GM18517 (cell line): Measurements from ENCODE around the gene PRKCA.
"Not testable (repeated sequence)": the region's sequence is repeated elsewhere in the genome, so short reads cannot be mapped to it uniquely, and the experiment has no call there.

Source experiments
- ATAC-seq: cut with Tn5 transposase; IDR thresholded peaks from one replicate; pipeline ENCODE4 v1.9.1; 2021; ENCODE audit warnings: mild to moderate bottlenecking, moderate library complexity; ENCODE audit not compliant: unreplicated experiment

PRKCA gene

GRCh38 chr17:66725438-66725837, 423.0 kb downstream of the PRKCA start:
- ATAC-seq = not testable (repeated sequence)

GRCh38 chr17:66725956-66726355, 423.5 kb downstream of the PRKCA start:
- no peak for ATAC-seq

- ATAC-seq = no peak
Observed at GRCh38 chr17:66726371-66726770, 424.0 kb downstream of the PRKCA start.

- ATAC-seq = no peak
Observed at GRCh38 chr17:66726846-66727245, 424.4 kb downstream of the PRKCA start.

- no peak for ATAC-seq
Observed at GRCh38 chr17:66727634-66728570, 425.5 kb downstream of the PRKCA start.

GRCh38 chr17:66730461-66730923, 428.1 kb downstream of the PRKCA start:
- no peak for ATAC-seq

GRCh38 chr17:66733759-66734158, 431.3 kb downstream of the PRKCA start:
- no peak for ATAC-seq

GRCh38 chr17:66734186-66734943, 432.0 kb downstream of the PRKCA start:
- ATAC-seq = no peak

GRCh38 chr17:66737524-66737923, 435.1 kb downstream of the PRKCA start:
- no peak for ATAC-seq

GRCh38 chr17:66738301-66738700, 435.9 kb downstream of the PRKCA start:
- no peak for ATAC-seq

- ATAC-seq = no peak
Observed at GRCh38 chr17:66739553-66739952, 437.1 kb downstream of the PRKCA start.

- ATAC-seq = no peak
Observed at GRCh38 chr17:66740226-66740625, 437.8 kb downstream of the PRKCA start.

GRCh38 chr17:66743511-66743910, 441.1 kb downstream of the PRKCA start:
- ATAC-seq = no peak

GRCh38 chr17:66746736-66747135, 444.3 kb downstream of the PRKCA start:
- ATAC-seq = no peak

- ATAC-seq = no peak
Observed at GRCh38 chr17:66747578-66748275, 445.3 kb downstream of the PRKCA start.

GRCh38 chr17:66748578-66748977, 446.2 kb downstream of the PRKCA start:
- no peak for ATAC-seq

- ATAC-seq = no peak
Observed at GRCh38 chr17:66749217-66749832, 446.9 kb downstream of the PRKCA start.

- no peak for ATAC-seq
Observed at GRCh38 chr17:66750116-66750515, 447.7 kb downstream of the PRKCA start.

- ATAC-seq = no peak
Observed at GRCh38 chr17:66750781-66751543, 448.5 kb downstream of the PRKCA start.

GRCh38 chr17:66751771-66752170, 449.4 kb downstream of the PRKCA start:
- ATAC-seq = no peak
